Type B pancreatic cell (in vitro differentiated cells): ENCODE measurements around the gene PKN2. TPM values are rescaled to one million over a fixed set of nuclear protein-coding genes. Genes with fewer than 3 reads are reported as not detected.

Experiments
- DNase-seq: peaks from one replicate; pipeline ENCODE4 v3.0.0; 2021; ENCODE audit warnings: mixed read lengths; ENCODE audit not compliant: unreplicated experiment; ENCODE audit errors: extremely low spot score
- H3K27ac Mint-ChIP-seq: 2 replicates; pipeline ENCODE4 v1.8.0; 2021; ENCODE audit warnings: mild to moderate bottlenecking, mixed read lengths
- H3K27me3 Mint-ChIP-seq: 2 replicates; pipeline ENCODE4 v1.8.0; 2021; ENCODE audit warnings: mixed read lengths
- H3K36me3 Mint-ChIP-seq: 2 replicates; pipeline ENCODE4 v1.8.0; 2021; ENCODE audit warnings: mixed read lengths
- H3K4me1 Mint-ChIP-seq: one replicate; pipeline ENCODE4 v1.8.0; 2021; ENCODE audit warnings: mixed read lengths; ENCODE audit not compliant: unreplicated experiment
- H3K4me3 Mint-ChIP-seq: 2 replicates; pipeline ENCODE4 v1.8.0; 2021; ENCODE audit warnings: mild to moderate bottlenecking, mixed read lengths
- H3K9me3 Mint-ChIP-seq: 2 replicates; pipeline ENCODE4 v1.8.0; 2021; ENCODE audit warnings: mixed read lengths
- total RNA-seq: library from RNA; stranded (reverse); gene quantifications from 2 replicates; pipeline ENCODE4 v1.2.1, GENCODE V29; 2021; ENCODE audit warnings: low replicate concordance
- TF ChIP-seq, protein P1 (sequence below): fragments of 200-600 bp; sonication (generic); conservative IDR thresholded peaks from 2 replicates; pipeline ENCODE4 v1.5.0; 2021; ENCODE audit warnings: antibody characterized with exemption, mild to moderate bottlenecking

Gene PKN2
- total RNA-seq, 1 donor from 2014 or later, result 56.0 TPM

DNA sequence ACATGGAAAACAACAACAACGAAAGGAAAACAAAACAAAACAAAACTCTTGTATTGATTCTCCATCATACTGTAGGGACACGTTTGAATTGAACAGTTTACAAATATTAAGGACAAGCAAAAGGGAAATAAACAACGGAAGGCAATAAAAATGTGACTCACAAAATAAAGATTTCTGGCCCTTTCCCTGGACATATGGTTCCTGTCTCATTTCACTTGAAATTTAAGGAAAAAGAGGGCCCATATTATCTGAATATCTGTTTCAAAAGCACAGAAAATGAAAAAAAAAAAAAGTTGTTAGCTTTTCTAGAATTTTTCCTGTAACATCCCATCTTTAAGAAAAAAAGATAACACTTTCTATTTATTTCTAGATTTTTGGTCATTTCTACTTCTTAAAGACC is 3.6 kb upstream of the PKN2 start:
- TF ChIP-seq, protein P1, sequence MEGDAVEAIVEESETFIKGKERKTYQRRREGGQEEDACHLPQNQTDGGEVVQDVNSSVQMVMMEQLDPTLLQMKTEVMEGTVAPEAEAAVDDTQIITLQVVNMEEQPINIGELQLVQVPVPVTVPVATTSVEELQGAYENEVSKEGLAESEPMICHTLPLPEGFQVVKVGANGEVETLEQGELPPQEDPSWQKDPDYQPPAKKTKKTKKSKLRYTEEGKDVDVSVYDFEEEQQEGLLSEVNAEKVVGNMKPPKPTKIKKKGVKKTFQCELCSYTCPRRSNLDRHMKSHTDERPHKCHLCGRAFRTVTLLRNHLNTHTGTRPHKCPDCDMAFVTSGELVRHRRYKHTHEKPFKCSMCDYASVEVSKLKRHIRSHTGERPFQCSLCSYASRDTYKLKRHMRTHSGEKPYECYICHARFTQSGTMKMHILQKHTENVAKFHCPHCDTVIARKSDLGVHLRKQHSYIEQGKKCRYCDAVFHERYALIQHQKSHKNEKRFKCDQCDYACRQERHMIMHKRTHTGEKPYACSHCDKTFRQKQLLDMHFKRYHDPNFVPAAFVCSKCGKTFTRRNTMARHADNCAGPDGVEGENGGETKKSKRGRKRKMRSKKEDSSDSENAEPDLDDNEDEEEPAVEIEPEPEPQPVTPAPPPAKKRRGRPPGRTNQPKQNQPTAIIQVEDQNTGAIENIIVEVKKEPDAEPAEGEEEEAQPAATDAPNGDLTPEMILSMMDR, result no peak
- DNase-seq, result no peak
- Mint-ChIP-seq H3K27ac (no peak overlapping the region), H3K27me3 (no peaks in the 10 kb centered on the region), H3K4me1 (no peaks in the 10 kb centered on the region), H3K9me3 (no peaks in the 10 kb centered on the region), H3K36me3 (no peaks in the 10 kb centered on the region), H3K4me3 (no peak overlapping the region)

DNA sequence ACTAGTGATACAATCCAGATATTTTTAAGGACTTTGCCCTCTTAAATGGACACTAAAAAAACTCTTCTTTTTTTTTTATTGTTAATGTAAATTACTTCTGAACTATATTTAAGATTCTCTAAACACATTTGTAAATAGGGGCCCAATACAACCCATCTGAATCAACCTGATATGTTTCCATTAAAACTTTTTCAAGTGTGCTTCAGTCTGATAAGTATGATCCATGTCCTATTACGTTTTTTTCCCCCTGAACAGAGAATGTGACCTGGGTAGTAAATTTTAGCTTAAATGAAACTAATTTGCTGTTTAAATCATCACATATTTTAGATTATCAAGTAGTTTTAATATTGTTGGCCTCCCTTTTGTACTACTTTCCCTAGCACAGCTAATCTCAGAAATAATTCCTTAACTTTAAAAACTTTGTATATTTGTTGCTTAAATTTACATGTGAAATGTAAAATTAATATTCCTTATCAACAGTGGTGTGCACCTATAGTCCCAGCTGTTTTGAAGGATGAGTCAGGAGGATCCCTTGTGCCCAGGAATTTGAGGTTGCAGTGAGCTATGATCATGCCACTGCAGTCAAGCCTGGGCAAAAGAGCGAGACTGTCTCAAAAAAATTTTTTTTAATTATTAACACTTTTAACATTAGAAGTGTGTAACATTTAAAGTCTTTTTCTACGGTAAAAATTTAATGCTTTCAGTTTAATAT is 3.0 kb upstream of the PKN2 start:
- TF ChIP-seq, protein P1, result no peak
- Mint-ChIP-seq H3K27ac (no peak overlapping the region), H3K9me3 (no peaks in the 10 kb centered on the region), H3K36me3 (no peaks in the 10 kb centered on the region), H3K4me1 (no peaks in the 10 kb centered on the region), H3K27me3 (no peaks in the 10 kb centered on the region), H3K4me3 (no peak overlapping the region)
- DNase-seq, result no peak

DNA sequence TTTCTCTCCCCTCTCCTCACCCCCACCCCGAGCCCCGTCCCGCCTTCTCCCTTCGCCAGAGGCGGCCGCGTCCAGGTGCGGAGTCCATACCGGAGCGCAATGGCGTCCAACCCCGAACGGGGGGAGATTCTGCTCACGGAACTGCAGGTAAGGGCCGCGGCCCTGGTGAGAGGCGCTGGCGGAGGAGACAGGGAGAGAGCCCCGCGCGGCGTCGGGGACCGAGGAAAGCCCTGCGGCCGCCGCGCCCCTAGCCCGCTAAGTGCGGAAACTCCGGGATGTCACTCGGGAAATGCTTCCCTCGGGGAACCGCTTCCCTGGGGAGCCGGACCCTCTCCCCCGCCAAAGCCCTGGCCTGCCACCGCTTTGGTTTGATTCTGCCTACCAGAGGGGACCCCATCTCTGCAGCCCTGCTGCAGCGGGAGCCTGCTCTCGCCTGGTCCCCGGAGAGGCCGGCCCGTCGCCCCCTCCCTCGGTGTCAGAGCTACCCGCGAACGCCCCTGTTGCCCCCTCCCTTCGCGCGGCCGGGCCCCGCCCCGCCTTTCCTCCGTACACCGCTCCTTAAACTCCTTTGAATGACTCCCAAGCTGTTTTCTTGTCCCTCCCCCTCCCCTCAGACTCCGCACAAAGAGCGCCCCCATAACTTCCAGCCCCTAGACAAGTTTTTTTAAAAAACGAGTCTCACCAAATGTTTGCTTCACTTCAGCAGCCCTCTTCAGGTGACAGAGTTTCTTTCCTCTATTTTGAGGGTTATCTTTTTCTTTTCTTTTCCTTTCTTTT is 597 bp downstream of the PKN2 start:
- TF ChIP-seq, protein P1, result peak; percentile 30
- no peaks in the 10 kb centered on the region for H3K27me3 Mint-ChIP-seq
- no peaks in the 10 kb centered on the region for H3K9me3 Mint-ChIP-seq
- H3K36me3 Mint-ChIP-seq, result no peaks in the 10 kb centered on the region
- peak overlapping the region; percentile 99 for H3K27ac Mint-ChIP-seq
- no peaks in the 10 kb centered on the region for H3K4me1 Mint-ChIP-seq
- peak; percentile 75 for DNase-seq
- H3K4me3 Mint-ChIP-seq, result peak overlapping the region; percentile 93

DNA sequence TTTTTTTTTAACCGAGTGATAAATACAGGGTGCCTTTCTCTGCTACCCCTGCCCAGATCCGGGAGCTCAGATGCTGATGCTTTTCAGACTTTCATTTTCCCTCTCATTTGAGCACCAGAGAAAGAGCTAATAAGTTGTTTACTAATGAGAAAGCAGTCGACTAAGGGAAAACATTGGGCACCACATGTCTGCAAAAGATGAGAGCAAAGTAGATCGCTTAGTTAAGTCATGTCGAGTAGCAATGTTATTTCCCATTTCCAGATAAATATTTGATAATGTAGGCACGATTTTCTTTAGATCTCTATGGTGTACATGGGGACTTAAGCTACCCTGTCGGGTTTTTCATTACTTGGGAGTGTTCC is 1.2 kb downstream of the PKN2 start:
- Mint-ChIP-seq H3K27ac (peak overlapping the region; percentile 99), H3K9me3 (no peaks in the 10 kb centered on the region), H3K27me3 (no peaks in the 10 kb centered on the region), H3K36me3 (no peaks in the 10 kb centered on the region), H3K4me3 (peak overlapping the region; percentile 93), H3K4me1 (no peaks in the 10 kb centered on the region)
- TF ChIP-seq, protein P1, result no peak
- no peak for DNase-seq

DNA sequence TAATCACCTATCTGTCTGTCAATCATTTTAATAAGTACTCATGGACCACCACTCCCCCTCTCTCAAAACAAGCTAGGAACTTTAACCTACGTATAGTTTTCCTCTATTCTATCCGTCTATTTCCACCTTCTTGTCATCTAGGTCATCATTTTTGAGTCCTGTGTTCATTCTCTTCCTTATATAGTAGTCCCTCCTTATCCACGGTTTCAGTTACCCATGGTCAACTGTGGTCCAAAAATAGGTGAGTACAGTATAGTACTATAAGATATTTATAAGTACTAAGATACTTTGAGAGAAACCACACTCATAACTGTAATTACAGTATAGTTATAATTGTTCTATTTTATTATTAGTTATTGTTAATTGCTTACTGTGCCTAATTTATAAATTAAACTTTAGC is 7.5 kb downstream of the PKN2 start:
- no peak overlapping the region for H3K27ac Mint-ChIP-seq
- TF ChIP-seq, protein P1, result no peak
- no peak overlapping the region for H3K4me3 Mint-ChIP-seq
- peaks cover 30% of the 10 kb centered on the region for H3K36me3 Mint-ChIP-seq
- no peak for DNase-seq
- H3K9me3 Mint-ChIP-seq, result no peaks in the 10 kb centered on the region
- no peaks in the 10 kb centered on the region for H3K27me3 Mint-ChIP-seq
- H3K4me1 Mint-ChIP-seq, result peaks cover 12% of the 10 kb centered on the region
